ENCODE measurements around the gene FKBP1A. TPM values are rescaled to one million over a fixed set of nuclear protein-coding genes. Genes with fewer than 3 reads are reported as not detected.
"Not testable (repeated sequence)": the region's sequence is repeated elsewhere in the genome, so short reads cannot be mapped to it uniquely, and the experiment has no call there.

The FKBP1A gene
- total RNA-seq, 1 donor from 2014 or later, result 212 TPM

DNA sequence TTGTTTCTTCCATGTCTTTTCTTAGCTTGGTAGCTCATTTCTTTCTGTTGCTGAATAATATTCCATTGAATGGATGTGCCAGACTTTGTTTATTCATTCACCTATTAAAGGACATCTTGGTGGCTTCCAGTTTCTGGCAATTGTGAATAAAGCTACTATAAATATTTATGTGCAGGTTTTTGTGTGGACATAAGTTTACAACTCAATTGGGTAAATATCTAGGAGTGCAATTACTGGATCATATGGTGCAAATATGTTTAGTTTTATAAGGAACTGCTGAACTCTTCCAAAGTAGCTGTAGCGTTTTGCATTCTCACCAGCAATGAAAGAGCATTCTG is 47.1 kb downstream of the FKBP1A start:
- Histone ChIP-seq H3K4me1 (no peaks in the 10 kb centered on the region), H3K9me3 (no peaks in the 10 kb centered on the region), H3K27me3 (no peaks in the 10 kb centered on the region), H3K36me3 (no peaks in the 10 kb centered on the region), H3K27ac (no peak overlapping the region), H3K4me3 (no peak overlapping the region)
- no peak for TF ChIP-seq POLR2A (IDR thresholded peaks at IDR 0.05)
- TF ChIP-seq, protein P1, sequence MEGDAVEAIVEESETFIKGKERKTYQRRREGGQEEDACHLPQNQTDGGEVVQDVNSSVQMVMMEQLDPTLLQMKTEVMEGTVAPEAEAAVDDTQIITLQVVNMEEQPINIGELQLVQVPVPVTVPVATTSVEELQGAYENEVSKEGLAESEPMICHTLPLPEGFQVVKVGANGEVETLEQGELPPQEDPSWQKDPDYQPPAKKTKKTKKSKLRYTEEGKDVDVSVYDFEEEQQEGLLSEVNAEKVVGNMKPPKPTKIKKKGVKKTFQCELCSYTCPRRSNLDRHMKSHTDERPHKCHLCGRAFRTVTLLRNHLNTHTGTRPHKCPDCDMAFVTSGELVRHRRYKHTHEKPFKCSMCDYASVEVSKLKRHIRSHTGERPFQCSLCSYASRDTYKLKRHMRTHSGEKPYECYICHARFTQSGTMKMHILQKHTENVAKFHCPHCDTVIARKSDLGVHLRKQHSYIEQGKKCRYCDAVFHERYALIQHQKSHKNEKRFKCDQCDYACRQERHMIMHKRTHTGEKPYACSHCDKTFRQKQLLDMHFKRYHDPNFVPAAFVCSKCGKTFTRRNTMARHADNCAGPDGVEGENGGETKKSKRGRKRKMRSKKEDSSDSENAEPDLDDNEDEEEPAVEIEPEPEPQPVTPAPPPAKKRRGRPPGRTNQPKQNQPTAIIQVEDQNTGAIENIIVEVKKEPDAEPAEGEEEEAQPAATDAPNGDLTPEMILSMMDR (IDR thresholded peaks at IDR 0.05), result no peak
- no peak for TF ChIP-seq POLR2AphosphoS5 (IDR thresholded peaks at IDR 0.05; ENCODE audit: insufficient read depth in 1 of 2, low read depth in 1 of 2)
- intact Hi-C loops (cut with DNase I), result no loop called here
- DNase-seq (ENCODE audit: extremely low spot score in 2 of 2), result no peak

DNA sequence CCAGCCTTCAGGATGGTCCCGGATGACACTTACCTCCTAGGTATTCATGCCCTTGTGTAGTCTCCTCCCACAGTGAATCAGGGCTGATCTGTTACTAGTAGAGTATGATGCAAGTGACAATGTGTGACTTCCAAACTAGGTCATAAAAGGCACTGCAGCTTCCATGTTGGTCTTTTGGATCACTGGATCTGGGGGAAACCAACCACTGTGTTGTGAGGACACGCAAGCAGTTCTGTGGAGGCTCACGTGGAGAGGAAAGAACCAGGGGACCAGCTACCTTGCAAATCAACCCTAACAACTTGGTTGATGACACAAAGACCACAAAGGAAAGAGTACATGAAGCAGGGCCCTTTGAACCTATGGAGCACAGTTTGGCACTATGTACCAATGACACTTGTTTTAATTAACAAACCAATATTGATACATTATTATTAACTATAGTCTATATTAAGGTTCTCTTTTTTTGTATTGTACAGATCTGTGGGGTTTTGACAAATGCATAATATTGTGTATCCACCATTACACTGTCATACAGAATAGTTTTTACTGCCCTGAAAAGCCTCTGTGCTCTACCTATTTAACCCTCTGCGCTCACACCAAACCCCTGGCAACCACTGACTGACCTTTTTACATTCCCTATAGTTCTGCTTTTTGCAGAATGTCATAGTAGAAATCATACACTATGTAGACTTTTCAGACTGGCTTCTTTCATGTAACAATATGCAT is 47.7 kb downstream of the FKBP1A start:
- Histone ChIP-seq H3K9me3 (no peaks in the 10 kb centered on the region), H3K27ac (no peak overlapping the region), H3K27me3 (no peaks in the 10 kb centered on the region), H3K36me3 (no peaks in the 10 kb centered on the region), H3K4me3 (no peak overlapping the region), H3K4me1 (no peaks in the 10 kb centered on the region)
- TF ChIP-seq, protein P1 (IDR thresholded peaks at IDR 0.05), result no peak
- no peak for TF ChIP-seq POLR2A (IDR thresholded peaks at IDR 0.05)
- TF ChIP-seq POLR2AphosphoS5 (IDR thresholded peaks at IDR 0.05; ENCODE audit: insufficient read depth in 1 of 2, low read depth in 1 of 2), result no peak
- intact Hi-C loops (cut with DNase I), result no loop called here
- peak in 1 of 2 donors; percentile 64 for DNase-seq (ENCODE audit: extremely low spot score in 2 of 2)

DNA sequence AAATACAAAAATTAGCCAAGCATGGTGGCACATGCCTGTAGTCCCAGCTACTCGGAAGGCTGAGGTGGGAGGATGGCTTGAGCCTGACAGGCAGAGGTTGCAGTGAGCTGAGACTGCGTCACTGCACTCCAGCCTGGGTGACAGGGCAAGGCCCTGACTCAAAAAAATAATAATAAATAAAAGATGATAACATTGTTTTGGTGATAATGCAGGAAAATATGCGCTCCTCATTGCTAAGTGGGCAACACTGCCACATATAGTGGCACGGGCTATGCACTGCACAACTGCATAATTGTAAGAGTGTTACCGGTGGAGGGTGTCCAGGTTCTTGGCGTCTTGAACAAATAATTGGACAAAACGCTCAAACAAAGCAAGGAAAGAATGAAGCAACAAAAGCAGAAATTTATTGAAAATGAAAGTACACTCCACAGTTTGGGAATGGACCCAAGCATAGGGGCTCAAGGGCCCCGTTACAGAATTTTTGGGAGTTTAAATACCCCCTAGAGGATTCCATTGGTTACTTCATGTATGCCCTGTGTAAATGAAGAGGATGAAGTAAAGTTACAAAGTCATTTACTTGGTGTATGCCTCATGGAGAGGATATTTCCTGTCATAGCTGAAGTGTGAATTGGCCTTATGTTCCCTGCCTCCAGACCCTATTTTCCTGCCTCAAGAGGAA is 49.3 kb downstream of the FKBP1A start:
- intact Hi-C loops (cut with DNase I); H3K27me3 ChIP-seq; H3K27ac ChIP-seq; H3K4me3 ChIP-seq; DNase-seq (ENCODE audit: extremely low spot score in 2 of 2); H3K9me3 ChIP-seq; H3K4me1 ChIP-seq; H3K36me3 ChIP-seq: not testable (repeated sequence)

DNA sequence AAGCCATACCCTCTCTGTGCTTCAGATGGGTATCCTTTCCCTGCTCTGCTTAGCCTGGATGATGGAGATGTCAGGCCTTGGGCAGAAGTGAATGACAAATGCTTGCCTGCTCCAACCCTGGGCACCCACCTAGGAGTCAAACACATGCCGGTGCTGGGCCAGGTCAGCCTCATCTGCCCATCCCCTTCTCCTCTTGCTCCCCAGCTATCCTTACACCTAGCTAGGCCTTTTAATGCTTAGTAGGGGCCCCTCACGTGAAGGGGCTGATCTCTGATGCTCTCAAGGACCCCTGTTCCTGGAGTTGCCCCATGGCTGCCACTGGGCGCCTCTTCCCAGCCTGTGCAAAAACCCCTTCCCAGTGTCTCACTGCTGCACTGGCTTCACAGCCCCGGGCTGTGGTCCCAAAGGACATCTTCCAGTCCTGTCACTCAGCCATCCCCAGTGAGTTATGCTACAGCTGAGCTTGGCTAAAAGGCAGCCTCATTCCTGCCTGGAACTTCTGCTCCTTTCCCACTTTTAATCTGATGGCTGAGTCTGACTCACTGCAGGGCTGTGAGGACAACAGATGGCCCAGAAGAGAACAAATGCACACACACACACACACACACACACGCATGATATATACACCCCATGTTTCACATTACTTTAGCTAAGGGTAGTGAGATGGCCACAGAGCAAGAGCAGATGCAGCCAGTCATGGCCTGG is 51.1 kb downstream of the FKBP1A start:
- Histone ChIP-seq H3K36me3 (no peaks in the 10 kb centered on the region), H3K4me3 (no peak overlapping the region), H3K27me3 (no peaks in the 10 kb centered on the region), H3K27ac (no peak overlapping the region), H3K4me1 (peaks cover 14% of the 10 kb centered on the region), H3K9me3 (no peaks in the 10 kb centered on the region)
- TF ChIP-seq POLR2AphosphoS5 (IDR thresholded peaks at IDR 0.05; ENCODE audit: insufficient read depth in 1 of 2, low read depth in 1 of 2), result no peak
- TF ChIP-seq, protein P1 (IDR thresholded peaks at IDR 0.05), result no peak
- TF ChIP-seq POLR2A (IDR thresholded peaks at IDR 0.05), result no peak
- intact Hi-C loops (cut with DNase I), result no loop called here
- DNase-seq (ENCODE audit: extremely low spot score in 2 of 2), result peak in 1 of 2 donors; percentile 78

DNA sequence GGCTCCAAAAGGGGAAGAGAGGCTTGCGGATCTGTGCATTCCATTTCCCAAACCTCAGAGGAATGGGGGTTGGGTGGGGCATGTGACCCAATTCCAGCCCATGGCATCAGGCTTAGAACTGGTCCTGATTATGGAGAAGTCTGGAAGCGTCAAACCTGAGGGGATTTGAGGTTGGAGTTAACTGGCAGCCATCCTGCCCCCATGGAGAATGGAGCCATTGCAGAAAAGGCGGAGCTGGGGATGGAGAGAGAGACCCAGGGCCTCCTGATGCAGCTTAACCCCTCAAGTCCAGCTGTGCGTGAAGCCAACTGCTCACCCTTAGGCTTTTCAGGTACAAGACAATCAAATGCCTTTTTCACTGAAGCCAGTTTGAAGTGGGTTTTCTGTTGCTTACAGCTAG is 54.1 kb downstream of the FKBP1A start:
- Histone ChIP-seq H3K27ac (no peak overlapping the region), H3K4me1 (peaks cover 20% of the 10 kb centered on the region), H3K9me3 (no peaks in the 10 kb centered on the region), H3K4me3 (no peak overlapping the region), H3K27me3 (no peaks in the 10 kb centered on the region), H3K36me3 (no peaks in the 10 kb centered on the region)
- peak in 1 of 2 donors; percentile 70 for DNase-seq (ENCODE audit: extremely low spot score in 2 of 2)
- no peak for TF ChIP-seq POLR2AphosphoS5 (IDR thresholded peaks at IDR 0.05; ENCODE audit: insufficient read depth in 1 of 2, low read depth in 1 of 2)
- TF ChIP-seq, protein P1 (IDR thresholded peaks at IDR 0.05), result no peak
- intact Hi-C loops (cut with DNase I), result no loop called here
